SHP77 treated with DMSO at 0.1 percent for 48 hours (cell line): ENCODE measurements around the gene CCL22.
"Not testable (repeated sequence)": the region's sequence is repeated elsewhere in the genome, so short reads cannot be mapped to it uniquely, and the experiment has no call there.

Experiments
- DNase-seq: peaks from one replicate; lab custom pipeline; 2025; lab: John Stamatoyannopoulos, UW

CCL22 gene

GRCh38 chr16:57347858-57348257 lies 10.7 kb upstream of the CCL22 start:
- no peak for DNase-seq

- no peak for DNase-seq
These were observed 10.3 kb upstream of the CCL22 start for GRCh38 chr16:57348327-57348726.

- no peak for DNase-seq
These were observed 9.2 kb upstream of the CCL22 start for GRCh38 chr16:57349212-57350031.

DNA sequence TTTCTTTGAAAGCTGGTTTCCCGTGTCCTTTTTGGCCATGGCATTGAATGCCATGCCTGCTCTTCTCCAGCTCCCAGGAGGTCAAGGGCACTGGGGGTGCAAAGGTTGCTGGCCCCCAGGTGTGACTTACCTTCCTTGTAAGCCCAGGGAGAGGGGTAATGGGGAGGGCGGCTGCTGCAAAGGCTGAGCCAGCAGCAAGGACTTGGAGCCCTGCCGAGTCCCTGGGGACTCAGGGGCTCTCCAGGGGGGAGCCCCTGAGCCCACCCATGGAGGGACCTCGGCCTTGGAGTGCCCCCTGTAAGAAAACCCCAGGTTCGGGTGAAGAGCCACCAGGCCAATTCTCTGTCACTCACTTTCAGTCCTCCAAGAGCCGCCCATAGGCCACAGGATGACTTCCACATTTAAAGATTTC lies 5.9 kb upstream of the CCL22 start:
- DNase-seq: no peak

DNA sequence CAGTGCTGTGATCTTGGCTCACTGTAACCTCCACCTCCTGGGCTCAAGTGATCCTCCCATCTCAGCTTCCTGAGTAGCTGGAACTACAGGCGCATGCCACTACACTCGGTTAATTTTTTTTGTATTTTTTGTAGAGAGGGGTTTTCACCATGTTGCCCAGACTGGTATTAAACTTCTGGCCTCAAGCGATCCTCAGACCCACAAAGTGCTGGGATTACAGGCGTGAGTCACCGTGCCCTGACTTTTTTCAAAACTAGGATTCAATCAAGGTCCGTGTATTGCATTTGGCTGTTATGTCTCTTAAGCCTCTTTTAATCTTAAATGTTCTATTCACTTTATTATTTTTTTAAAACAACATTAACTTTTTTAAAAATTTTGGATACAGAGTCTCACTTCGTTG lies 4.3 kb upstream of the CCL22 start:
- no peak for DNase-seq

DNA sequence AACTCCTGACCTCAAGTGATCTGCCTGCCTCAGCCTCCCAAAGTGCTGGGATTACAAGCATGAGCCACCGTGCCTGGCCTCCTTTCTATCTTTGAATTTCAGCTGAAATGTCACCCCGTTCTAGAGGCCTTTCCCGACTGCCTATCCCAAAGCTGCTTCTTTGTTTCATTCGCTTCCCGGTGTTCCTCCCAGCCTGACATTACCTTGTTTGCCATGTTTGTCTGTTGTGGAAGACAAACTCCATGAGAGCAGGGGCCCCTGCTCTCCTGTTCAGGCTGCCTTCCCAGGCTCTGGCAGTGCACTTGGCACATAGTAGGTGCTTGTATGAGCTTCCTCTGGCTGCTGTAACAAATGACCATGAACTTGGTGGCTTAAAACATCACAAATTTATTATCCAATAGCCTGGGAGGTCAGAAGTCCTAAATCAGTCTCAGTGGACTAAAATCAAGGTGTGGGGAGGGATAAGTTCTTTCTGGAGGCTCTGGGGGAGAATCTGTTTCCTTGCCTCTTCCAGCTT lies 2.6 kb upstream of the CCL22 start:
- no peak for DNase-seq

DNA sequence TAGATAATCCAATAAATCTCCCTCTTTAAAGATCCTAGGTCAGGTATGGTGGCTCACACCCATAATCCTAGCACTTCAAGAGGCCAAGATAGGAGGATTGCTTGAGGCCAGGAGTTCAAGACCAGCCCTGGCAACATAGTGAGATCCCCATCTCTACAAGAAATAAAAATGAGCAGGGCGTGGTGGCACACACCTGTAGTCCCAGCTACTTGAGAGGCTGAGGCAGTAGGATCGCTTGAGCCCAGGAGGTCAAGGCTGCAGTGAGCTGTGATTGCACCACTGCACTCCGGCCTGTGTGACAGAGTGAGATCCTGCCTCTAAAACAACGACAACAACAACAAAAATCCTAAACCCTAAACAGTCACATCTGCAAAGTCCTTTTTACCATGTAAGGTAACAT lies 2.0 kb upstream of the CCL22 start:
- DNase-seq: no peak

DNA sequence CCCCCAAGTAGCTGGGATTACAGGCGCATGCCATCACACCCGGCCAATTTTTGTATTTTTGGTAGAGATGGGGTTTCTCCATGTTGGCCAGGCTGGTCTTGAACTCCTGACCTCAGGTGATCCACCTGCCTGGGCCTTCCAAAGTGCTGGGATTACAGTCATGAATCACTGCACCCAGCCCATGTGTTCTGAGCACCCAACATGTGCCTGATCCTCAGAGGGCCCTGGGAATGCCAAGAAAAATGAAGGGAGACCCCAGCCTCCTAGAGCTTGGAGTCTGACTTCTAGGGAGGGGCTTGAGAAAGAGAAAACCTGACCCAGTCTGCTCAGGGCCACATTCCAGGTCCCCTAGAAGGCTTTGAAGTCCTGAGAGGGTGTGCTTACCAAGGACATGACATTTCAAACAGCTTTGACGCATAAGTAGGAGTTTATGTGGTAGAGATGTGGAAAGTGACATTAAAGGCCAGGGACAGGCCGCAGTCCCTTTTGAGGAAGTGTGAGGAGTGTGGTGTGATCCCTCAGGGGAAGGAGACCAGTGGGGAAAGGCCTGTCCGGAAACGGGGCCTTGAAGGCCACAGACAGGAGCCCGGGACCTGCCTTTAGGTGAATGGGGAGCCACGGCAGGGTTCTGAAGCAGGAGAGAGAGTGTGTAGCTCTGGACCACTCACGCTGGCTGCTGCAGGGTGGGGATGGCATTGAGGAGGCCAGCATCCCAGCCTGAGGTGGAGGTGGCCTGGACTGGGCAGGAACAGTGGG lies 1.1 kb upstream of the CCL22 start:
- no peak for DNase-seq

GRCh38 chr16:57358086-57358420 lies 530 bp upstream of the CCL22 start:
- no peak for DNase-seq

DNA sequence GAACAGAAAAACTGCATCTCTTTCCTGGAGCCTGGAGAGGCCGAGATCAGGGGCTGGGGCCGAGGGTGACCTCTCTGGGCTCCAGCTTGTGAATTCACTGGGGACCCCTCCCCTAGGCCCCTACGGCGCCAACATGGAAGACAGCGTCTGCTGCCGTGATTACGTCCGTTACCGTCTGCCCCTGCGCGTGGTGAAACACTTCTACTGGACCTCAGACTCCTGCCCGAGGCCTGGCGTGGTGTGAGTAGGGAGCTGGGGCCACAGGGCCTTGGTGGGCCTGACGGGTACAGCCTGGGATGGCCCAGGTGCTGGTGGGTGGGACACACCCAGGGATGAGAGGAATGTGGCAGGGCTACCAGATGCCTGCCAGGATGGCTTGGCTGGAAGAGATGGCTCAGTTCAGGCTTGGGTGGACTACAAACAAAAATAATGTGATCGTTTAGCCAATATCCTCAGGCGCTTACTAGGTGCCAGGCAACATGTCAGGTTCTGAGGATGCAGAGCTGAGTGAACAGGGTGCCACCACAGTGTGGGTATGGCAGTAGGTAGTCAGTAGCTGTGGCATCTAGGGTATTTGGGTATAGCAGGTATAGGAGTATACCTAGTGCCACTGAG lies 1.8 kb downstream of the CCL22 start:
- no peak for DNase-seq

DNA sequence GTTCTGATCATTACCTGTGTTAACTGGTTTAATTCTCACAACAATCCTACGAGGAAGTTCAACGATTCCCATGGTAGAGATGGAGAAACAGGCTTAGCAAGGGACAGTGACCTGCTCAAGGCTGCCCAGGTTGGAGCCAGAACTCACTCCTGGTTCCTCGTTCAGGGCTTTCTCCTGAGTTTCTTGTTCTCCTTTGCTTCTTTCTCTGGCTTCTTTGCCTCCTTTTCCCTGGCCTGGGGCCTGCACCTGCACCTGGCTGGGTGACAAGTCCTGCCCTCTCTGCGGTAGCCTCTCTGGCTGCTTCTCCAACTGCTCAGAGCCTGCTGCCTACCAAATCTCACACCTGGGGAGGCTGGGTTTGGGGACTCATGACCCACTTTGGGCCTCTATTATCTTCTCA lies 2.8 kb downstream of the CCL22 start:
- no peak for DNase-seq

DNA sequence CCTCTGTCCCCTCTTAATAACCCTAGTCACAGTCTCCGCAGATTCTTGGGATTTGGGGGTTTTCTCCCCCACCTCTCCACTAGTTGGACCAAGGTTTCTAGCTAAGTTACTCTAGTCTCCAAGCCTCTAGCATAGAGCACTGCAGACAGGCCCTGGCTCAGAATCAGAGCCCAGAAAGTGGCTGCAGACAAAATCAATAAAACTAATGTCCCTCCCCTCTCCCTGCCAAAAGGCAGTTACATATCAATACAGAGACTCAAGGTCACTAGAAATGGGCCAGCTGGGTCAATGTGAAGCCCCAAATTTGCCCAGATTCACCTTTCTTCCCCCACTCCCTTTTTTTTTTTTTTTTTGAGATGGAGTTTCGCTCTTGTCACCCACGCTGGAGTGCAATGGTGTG lies 5.6 kb downstream of the CCL22 start:
- DNase-seq: no peak

- no peak for DNase-seq
These were observed 8.0 kb downstream of the CCL22 start for GRCh38 chr16:57366544-57367040.

- DNase-seq: no peak
These were observed 8.7 kb downstream of the CCL22 start for GRCh38 chr16:57367116-57367752.

DNA sequence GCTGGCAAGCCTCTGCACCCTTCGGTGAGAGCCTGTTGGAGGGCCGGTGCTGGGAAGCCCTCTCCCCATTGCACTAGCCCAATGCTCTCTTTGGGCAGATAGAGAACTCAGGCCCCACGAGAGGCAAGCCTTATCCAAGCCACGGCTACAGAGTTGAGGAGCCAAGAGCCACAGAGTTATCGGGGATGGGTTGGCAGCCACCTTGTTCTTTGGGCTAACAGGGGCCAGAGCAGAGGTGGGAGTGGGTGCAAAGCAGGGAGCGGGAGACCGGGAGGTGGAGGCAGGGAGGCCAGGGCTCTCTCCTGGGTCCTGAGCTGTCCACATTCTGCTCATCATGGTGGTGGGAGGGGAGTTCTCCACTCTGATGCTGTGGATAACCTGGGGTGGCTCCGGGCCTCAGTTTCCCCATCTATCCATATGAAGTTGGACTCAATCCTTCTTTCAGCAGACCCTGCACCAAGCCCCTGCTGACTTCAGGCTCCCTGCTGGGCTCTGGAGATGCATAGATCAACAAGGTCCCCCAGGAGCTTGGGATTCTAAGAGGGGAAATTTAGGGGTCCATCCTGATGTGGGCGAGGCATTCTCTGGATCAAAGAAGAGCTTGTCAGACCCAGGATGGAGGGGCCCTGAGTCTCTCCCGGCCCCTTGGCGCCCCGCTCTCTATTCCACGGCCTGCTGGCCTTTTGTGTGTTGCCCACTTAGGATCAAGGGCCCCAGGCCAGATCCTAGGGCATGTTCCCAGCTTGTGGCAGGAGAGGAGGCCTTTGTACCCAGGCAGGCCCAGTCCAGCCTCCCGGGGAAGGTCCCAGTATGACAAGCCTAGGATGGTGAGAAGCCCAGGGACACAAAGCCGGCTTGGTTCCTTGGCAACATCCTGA lies 13.2 kb downstream of the CCL22 start:
- no peak for DNase-seq

DNA sequence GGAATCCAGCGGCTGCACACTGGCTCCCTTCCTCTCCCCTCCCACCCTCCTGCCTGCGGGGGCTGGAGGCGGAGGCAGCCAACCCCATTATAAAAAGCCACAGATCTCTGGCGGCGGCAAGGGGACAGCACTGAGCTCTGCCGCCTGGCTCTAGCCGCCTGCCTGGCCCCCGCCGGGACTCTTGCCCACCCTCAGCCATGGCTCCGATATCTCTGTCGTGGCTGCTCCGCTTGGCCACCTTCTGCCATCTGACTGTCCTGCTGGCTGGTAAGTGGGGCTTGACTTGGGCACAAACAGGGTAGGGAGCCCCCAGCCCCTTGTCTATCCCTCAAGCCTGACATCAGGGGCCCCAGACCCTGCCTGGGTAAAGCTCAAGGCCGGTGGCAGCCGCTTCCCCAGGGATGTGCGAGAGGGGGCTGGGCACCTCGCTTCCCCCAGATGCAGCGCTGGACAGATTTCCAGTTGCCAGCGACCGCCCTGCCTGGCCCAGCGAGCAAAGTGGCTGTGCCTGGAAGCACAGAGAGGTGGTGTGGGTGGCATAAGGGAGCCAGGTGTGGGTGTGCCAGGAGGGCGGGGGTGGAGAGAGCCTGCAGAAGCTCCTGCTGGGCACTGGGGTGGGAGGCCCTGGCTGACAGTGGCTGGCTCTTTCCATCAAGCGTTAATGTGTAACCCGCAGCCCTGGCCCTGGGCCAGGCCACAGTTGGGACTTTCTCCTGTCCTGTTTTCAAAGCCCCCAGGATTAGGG lies 14.0 kb downstream of the CCL22 start, which contains the start of gene CX3CL1:
CX3CL1 (plus strand) TSS at position 119 of the 745 bp plus-strand sequence; CDS start at position 198, 79 bp downstream.
- DNase-seq: no peak

- DNase-seq: no peak
These were observed 14.7 kb downstream of the CCL22 start for GRCh38 chr16:57373117-57373947.

DNA sequence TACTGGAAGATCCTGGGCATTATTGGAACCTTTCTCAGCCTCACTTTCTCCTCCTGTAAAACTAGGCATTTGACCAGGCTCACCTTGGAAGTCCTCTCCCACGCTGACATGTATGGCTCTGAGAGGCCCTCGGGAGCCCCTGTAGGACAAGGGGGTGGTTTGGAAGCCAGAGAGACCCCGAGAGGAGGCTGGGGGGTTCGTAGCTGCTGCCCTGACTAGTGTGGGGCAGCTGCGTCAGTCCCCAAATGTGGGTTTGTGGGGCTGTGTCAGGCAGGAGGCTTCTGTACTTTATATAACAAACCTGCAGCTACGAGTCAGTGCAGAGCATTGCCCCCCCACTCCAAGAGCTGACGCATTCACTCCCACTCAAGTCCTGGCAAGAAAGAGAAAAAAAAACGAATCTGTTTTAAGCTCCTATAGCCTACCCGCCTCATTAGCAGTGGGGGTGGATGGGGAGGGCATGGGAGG lies 15.5 kb downstream of the CCL22 start:
- no peak for DNase-seq

DNA sequence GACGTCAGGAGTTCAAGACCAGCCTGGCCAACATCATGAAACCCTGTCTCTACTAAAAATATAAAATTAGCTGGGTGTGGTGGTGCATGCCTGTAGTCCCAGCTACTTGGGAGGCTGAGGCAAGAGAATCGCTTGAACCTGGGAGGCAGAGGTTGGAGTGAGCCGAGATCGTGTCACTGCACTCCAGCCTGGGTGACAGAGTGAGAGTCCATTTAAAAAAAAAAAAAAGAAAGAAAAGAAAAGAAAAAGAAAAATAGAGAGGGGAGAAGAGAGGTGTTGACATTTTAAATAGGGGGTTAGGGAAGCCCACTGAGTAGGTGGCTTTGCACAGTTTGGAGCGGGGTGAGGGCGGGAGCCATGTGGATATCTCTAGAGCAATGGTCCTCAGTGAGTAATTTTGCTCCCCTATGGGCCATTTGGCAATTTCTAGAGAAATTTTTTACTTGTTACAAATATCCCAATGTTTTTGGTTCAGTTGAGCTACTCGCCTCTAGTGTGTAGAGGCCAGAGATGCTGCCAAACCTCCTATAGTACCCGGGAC lies 16.4 kb downstream of the CCL22 start:
- DNase-seq: not testable (repeated sequence)
